Astrocyte (in vitro differentiated cells and primary cell): Measurements from ENCODE around the gene C12orf56.

ENCODE experiments used
- EZH2 ChIP-seq: IDR thresholded peaks from 2 replicates; pipeline ENCODE4 v1.6.1; 2012; ENCODE audit warnings: mild to moderate bottlenecking, low read length, inconsistent platforms; ENCODE audit not compliant: insufficient read depth
- TF ChIP-seq, protein P1 (sequence below): IDR thresholded peaks from 2 replicates; pipeline ENCODE4 v1.5.1; 2011; ENCODE audit warnings: low read depth, mild to moderate bottlenecking, inconsistent platforms, low read length, moderate library complexity; ENCODE audit not compliant: insufficient read depth

- TF ChIP-seq, protein P1, sequence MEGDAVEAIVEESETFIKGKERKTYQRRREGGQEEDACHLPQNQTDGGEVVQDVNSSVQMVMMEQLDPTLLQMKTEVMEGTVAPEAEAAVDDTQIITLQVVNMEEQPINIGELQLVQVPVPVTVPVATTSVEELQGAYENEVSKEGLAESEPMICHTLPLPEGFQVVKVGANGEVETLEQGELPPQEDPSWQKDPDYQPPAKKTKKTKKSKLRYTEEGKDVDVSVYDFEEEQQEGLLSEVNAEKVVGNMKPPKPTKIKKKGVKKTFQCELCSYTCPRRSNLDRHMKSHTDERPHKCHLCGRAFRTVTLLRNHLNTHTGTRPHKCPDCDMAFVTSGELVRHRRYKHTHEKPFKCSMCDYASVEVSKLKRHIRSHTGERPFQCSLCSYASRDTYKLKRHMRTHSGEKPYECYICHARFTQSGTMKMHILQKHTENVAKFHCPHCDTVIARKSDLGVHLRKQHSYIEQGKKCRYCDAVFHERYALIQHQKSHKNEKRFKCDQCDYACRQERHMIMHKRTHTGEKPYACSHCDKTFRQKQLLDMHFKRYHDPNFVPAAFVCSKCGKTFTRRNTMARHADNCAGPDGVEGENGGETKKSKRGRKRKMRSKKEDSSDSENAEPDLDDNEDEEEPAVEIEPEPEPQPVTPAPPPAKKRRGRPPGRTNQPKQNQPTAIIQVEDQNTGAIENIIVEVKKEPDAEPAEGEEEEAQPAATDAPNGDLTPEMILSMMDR = no peak
- TF ChIP-seq EZH2 = no peak
Observed at GRCh38 chr12:64268409-64268808, 122.1 kb downstream of the C12orf56 start.
